Right atrium auricular region (tissue), 2 donors: ENCODE results near the gene CDC23. TPM values are rescaled to one million over a fixed set of nuclear protein-coding genes. Genes with fewer than 3 reads are reported as not detected.

ENCODE experiments used
- DNase-seq: peaks from one replicate; pipeline ENCODE4 v3.0.0-alpha.2; 2019; ENCODE audit warnings: low spot score
- H3K27ac ChIP-seq, 2 donors: fragments of 200-600 bp; sonication (generic); 1 replicate in 1 of 2; 2 replicates in 1 of 2; pipeline ENCODE4 v1.5.1; 2016 to 2019
- H3K27me3 ChIP-seq, 2 donors: fragments of 200-600 bp; sonication (generic); one replicate each; pipeline versions ENCODE4 v1.5.1 to v1.6.0; 2017 to 2019
- H3K36me3 ChIP-seq: fragments of 200-600 bp; sonication (generic); one replicate; pipeline ENCODE4 v1.5.1; 2016
- H3K4me1 ChIP-seq, 2 donors: fragments of 200-600 bp; sonication (generic); one replicate each; pipeline versions ENCODE4 v1.5.1 to v1.6.0; 2017 to 2019
- H3K4me3 ChIP-seq, 2 donors: fragments of 200-600 bp; sonication (generic); 1 replicate in 1 of 2; 2 replicates in 1 of 2; pipeline ENCODE4 v1.5.1; 2017 to 2019; ENCODE audit warnings: mild to moderate bottlenecking in 1 of 2, moderate library complexity in 1 of 2
- H3K9me3 ChIP-seq, 2 donors: fragments of 200-600 bp; sonication (generic); one replicate each; pipeline ENCODE4 v1.5.1; 2019
- total RNA-seq, 2 donors: library from RNA; depleted of rRNA; stranded (reverse); fragments of >200 nt; gene quantifications; one replicate each; pipeline ENCODE4 v1.1.0, GENCODE V29; 2016
- TF ChIP-seq, protein P1 (sequence below), 2 donors: fragments of 200-600 bp; sonication (generic); IDR thresholded peaks; one replicate each; pipeline ENCODE4 v1.5.1; 2019; ENCODE audit warnings: antibody characterized with exemption in 2 of 2

The CDC23 gene
- total RNA-seq, 2 donors from 2014 or later, result 9.2 to 11.6 TPM

GRCh38 chr5:138238034-138238433 lies 24.9 kb upstream of the CDC23 start:
- Histone ChIP-seq H3K4me1 (peaks cover 0 to 14% of the 10 kb centered on the region in 2 donors), H3K4me3 (no peak overlapping the region), H3K9me3 (no peaks in the 10 kb centered on the region), H3K27me3 (no peaks in the 10 kb centered on the region), H3K36me3 (no peaks in the 10 kb centered on the region), H3K27ac (no peak overlapping the region)
- TF ChIP-seq, protein P1, sequence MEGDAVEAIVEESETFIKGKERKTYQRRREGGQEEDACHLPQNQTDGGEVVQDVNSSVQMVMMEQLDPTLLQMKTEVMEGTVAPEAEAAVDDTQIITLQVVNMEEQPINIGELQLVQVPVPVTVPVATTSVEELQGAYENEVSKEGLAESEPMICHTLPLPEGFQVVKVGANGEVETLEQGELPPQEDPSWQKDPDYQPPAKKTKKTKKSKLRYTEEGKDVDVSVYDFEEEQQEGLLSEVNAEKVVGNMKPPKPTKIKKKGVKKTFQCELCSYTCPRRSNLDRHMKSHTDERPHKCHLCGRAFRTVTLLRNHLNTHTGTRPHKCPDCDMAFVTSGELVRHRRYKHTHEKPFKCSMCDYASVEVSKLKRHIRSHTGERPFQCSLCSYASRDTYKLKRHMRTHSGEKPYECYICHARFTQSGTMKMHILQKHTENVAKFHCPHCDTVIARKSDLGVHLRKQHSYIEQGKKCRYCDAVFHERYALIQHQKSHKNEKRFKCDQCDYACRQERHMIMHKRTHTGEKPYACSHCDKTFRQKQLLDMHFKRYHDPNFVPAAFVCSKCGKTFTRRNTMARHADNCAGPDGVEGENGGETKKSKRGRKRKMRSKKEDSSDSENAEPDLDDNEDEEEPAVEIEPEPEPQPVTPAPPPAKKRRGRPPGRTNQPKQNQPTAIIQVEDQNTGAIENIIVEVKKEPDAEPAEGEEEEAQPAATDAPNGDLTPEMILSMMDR (IDR thresholded peaks at IDR 0.05), result no peak
- DNase-seq, result no peak

- TF ChIP-seq, protein P1 (IDR thresholded peaks at IDR 0.05), result no peak
Observed at GRCh38 chr5:138234651-138235050, 21.5 kb upstream of the CDC23 start.

GRCh38 chr5:138233280-138233679 lies 20.2 kb upstream of the CDC23 start:
- Histone ChIP-seq H3K36me3 (no peaks in the 10 kb centered on the region), H3K4me1 (peaks cover 0 to 19% of the 10 kb centered on the region in 2 donors), H3K9me3 (no peaks in the 10 kb centered on the region), H3K27ac (no peak overlapping the region), H3K4me3 (no peak overlapping the region), H3K27me3 (no peaks in the 10 kb centered on the region)
- DNase-seq, result no peak
- TF ChIP-seq, protein P1 (IDR thresholded peaks at IDR 0.05), result no peak

More at GRCh38 chr5:138234651-138235050, 21.5 kb upstream of the CDC23 start:
- H3K27ac ChIP-seq, result no peak overlapping the region
- DNase-seq, result no peak
- H3K9me3 ChIP-seq, result no peaks in the 10 kb centered on the region
- no peaks in the 10 kb centered on the region for H3K27me3 ChIP-seq
- H3K36me3 ChIP-seq, result no peaks in the 10 kb centered on the region
- H3K4me1 ChIP-seq, result peaks cover 0 to 17% of the 10 kb centered on the region in 2 donors
- H3K4me3 ChIP-seq, result no peak overlapping the region

GRCh38 chr5:138230981-138231589 lies 18.0 kb upstream of the CDC23 start:
- Histone ChIP-seq H3K36me3 (no peaks in the 10 kb centered on the region), H3K27me3 (no peaks in the 10 kb centered on the region), H3K4me3 (no peak overlapping the region), H3K9me3 (peaks cover 0 to 1% of the 10 kb centered on the region in 2 donors), H3K27ac (peak overlapping the region in 1 of 2 donors; percentile 73), H3K4me1 (peaks cover 0 to 19% of the 10 kb centered on the region in 2 donors)
- DNase-seq, result no peak
- TF ChIP-seq, protein P1 (IDR thresholded peaks at IDR 0.05), result no peak

- peak overlapping the region in 1 of 2 donors; percentile 73 for H3K27ac ChIP-seq
- peak; percentile 61 for DNase-seq
Observed at GRCh38 chr5:138230261-138230660, 17.1 kb upstream of the CDC23 start.

More at GRCh38 chr5:138230261-138230660, 17.1 kb upstream of the CDC23 start:
- TF ChIP-seq, protein P1 (IDR thresholded peaks at IDR 0.05), result no peak
- no peak overlapping the region for H3K4me3 ChIP-seq
- H3K4me1 ChIP-seq, result peaks cover 0 to 19% of the 10 kb centered on the region in 2 donors
- H3K9me3 ChIP-seq, result peaks cover 0 to 6% of the 10 kb centered on the region in 2 donors
- no peaks in the 10 kb centered on the region for H3K27me3 ChIP-seq
- no peaks in the 10 kb centered on the region for H3K36me3 ChIP-seq
